ENCODE results near the gene BTBD9.

BTBD9 gene

GRCh38 chr6:38236631-38237030 lies 403.1 kb downstream of the BTBD9 start:
- no peak for DNase-seq (ENCODE audit: low spot score)

- DNase-seq (ENCODE audit: low spot score): no peak
Observed at GRCh38 chr6:38234934-38235682, 404.6 kb downstream of the BTBD9 start.

GRCh38 chr6:38234141-38234540 lies 405.6 kb downstream of the BTBD9 start:
- DNase-seq (ENCODE audit: low spot score): no peak

DNA sequence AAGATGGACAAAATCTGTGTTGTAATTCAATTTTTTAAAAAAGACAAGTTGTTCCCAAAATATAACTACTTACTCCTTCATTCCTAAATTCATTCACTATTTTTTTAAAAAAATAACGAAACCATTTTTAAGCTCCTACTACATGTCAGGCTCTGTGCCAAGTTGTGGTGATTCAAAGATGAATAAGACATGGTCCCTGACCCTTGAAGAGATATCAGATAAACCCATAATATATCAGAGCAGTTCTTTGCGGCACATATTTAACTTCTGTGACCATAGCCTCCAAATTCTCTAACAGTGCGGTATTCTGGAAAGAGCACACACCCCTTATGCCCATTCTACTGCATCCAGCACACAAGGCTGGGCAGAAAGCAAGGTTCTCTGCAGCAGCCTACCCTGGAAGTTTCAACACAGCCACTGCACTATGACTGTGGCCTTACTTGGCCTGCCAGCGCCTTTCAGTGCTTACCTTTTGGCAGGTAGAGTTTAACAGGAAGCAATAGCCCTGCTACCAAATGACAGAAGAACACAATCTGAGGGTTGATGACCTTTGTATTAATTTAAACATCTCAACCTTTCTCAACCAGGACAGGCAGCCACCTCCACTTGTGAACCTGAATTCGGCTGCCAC lies 406.5 kb downstream of the BTBD9 start:
- DNase-seq (ENCODE audit: low spot score): no peak

- no peak for DNase-seq (ENCODE audit: low spot score)
Observed at GRCh38 chr6:38225766-38226165, 414.0 kb downstream of the BTBD9 start.

- DNase-seq (ENCODE audit: low spot score): no peak
Observed at GRCh38 chr6:38221251-38221650, 418.5 kb downstream of the BTBD9 start.

DNA sequence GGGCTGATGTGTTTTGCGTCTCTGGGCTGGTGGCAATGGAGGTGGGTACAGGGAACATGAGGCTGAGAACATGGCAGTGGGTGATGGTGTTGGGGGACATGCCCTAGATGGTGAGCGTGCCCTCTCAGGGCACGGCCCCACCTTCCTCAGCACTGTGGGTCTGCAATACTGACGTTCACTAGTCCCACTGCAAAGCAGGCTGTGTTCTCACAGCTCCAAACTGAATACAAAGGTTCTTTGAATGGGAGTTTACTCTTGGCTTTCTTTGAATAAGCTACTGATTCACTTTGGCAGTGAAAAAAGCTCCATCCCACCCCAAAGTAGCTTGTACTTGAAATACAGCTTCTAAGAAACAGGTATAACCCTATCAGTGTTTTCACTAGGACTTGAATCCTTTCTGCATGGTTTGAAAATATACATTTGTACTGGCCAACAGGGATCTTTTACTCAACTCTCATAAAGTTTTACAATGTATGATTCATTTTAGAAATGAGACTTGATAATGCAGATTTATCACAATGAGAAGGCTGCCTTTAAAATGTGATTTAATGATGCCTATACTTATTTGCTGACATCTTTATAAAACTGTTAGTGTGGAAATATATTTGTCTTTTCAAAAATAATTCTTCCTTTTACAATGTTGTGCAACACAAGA lies 419.5 kb downstream of the BTBD9 start:
- DNase-seq (ENCODE audit: low spot score): no peak

DNA sequence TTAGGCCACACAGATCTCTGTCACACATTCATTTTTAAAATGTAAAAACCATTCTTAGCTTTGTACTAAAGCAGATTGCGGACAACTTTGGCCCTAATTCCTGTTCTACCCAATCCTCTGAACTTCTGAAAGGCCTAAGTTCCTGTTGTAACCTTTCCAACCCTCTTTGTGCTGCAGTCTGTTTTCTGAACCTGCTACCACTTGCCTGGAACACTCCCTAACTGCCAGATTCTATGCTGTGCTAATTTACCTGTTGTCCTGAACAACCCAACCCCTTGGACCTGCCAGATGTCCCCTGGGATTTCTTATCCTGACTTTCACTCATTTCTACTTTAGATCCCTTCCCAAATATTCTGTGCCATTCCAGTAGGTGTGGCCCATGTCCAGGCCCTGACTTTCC lies 421.5 kb downstream of the BTBD9 start:
- no peak for DNase-seq (ENCODE audit: low spot score)

DNA sequence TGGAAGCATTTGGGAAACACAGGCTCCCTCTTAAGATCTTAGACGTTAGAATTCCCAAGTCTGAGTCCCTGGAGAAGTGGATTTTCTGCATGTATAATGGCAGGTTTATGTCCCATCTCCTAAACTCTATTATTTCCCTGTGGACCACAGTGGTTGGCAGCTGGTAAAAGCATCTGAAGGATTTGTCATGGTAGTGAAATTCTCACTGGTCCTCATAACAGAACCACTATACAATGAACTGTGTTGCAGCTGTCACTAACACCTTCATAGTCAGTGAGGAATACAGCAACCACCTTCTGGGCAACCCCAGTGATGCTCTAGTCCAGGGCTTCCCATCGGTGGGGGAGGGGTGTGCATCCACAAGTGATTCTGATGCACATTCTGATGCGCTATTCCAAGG lies 423.3 kb downstream of the BTBD9 start:
- DNase-seq (ENCODE audit: low spot score): no peak

- no peak for DNase-seq (ENCODE audit: low spot score)
Observed at GRCh38 chr6:38215651-38216311, 423.9 kb downstream of the BTBD9 start.

DNA sequence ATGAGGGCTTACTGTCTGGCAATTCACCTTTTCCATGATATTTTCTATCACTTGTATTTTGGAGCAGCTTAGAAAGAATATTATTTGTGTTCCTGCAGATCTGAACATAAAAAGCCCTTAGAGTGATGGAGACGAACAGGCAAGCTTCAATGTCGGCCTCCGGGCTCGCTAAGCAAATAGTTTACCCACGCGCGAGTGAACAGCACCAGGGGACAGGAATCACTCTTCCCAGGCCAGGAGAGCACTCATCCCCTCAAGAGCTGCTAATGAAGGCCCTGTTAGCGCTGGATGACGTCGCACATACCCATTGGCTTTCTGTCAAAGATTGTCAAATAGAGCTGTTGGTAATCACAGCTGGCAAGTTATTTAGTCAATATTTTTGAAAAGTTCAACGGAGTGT lies 424.5 kb downstream of the BTBD9 start:
- no peak for DNase-seq (ENCODE audit: low spot score)

DNA sequence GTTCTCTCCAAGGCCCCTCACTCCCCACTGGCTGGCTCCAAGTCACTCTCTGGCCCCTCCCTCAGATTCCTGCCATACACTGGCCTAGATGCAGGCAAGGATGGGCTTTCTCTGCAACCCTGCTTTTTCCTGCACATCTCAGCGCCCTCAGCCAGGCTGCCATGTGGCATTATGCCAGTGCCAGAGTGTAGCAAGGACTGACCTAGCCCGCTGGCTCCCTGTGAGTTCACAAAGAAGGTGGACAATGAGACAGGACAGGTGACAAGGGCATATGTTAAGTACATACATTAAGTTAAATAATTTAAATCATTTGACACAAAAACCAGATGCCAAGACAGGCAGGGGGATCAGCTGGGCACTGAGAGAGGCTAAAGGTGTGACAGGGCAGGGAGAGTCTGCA lies 425.6 kb downstream of the BTBD9 start:
- no peak for DNase-seq (ENCODE audit: low spot score)

- DNase-seq (ENCODE audit: low spot score): no peak
Observed at GRCh38 chr6:38213251-38213658, 426.5 kb downstream of the BTBD9 start.

DNA sequence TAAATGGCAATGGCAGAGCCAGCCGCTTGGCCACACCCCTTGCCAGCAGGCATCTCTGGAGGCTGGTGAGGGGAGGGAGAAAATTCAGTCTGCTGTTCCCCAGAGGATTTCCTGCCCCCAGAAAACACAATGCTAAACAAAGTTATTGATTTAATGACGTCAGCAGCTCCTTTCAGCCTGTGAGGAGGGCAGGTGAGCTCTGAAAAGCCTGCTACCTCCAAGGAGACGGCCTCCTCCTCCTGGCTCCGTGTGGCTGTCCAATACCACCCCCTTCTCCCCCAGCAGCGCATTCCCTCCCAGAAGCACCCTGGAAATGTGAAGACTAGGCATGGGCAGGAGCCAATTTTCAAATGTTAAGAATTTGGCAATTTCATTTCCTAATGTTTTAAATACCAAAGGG lies 427.1 kb downstream of the BTBD9 start:
- DNase-seq (ENCODE audit: low spot score): no peak

GRCh38 chr6:38212116-38212515 lies 427.6 kb downstream of the BTBD9 start:
- no peak for DNase-seq (ENCODE audit: low spot score)

DNA sequence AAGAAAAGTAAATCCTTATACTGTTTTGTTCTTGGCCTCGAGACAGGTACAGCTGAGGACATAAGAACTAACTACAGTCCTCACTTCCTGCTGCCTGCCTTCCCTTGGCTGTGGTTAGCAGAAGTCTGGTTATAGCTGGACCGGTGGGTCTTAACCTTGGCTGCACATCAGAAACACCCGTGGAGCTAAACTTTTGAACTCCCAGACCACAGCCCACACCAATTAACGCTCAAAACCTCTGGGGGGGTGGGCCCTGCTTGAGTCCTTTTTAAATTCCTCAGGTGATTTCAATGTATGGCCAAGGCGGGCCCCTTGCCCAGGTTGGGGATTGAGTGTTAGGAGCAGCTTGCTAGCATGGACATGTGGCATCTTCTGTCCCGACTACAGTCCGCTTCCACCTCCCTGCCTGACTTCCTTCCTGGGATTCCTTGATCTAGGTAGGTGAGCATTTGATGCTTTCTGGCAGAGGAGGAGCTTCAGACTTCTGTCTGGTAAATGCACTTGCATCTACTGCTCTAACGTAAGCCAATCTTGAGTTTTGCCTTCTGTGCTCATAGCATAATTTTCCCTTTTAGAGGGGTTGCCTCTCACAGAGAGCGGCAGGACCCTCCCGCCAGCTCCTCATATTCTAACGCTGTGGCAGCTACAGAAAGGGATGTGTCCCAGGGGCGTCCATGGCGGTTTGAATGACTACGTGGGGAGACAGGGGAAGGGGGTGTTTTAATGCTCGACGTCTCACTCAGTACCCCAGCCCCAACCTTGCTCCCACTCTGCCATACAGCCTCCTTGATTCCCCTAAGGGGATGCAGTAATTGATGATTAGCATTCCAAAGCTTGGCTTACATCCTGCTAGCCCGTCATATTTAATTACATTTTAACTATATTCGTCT lies 430.1 kb downstream of the BTBD9 start:
- DNase-seq (ENCODE audit: low spot score): no peak

DNA sequence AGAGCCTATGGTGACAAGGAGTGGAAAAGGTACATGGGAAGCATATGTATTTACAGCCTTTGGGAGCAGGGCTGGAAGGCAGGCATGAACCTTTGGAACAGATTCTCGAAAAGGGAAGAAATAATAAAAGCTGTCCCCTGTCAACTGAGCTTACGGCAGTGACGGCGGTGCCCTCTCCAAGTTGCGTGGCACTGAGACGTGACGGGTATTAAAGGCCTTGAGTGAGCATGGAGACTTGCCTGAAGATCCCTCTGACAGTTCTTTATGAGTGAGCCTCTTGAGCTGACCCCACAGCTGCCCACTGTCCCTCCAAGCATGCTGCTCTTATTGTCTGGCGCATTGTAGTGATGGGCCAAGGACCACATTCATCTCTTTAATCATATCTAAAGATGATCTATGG lies 431.7 kb downstream of the BTBD9 start:
- DNase-seq (ENCODE audit: low spot score): no peak

DNA sequence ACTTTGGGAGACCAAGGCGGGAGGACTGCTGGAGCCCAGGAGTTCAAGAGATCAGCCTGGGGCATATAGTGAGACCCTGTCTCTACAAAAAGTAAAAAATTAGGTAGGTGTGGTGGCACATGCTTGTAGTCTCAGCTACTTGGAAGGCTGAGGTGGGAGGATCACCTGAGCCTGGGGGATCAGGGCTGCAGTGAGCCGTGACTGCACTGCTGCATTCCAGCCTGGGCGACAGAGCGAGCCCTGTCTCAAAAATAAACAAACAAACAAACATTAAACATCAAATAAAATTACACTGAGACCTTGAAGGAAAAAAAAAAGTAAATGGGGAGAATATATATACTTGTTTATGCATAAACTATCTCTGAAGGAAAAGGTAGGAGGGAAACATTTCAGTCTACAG lies 432.4 kb downstream of the BTBD9 start:
- DNase-seq (ENCODE audit: low spot score): no peak

DNA sequence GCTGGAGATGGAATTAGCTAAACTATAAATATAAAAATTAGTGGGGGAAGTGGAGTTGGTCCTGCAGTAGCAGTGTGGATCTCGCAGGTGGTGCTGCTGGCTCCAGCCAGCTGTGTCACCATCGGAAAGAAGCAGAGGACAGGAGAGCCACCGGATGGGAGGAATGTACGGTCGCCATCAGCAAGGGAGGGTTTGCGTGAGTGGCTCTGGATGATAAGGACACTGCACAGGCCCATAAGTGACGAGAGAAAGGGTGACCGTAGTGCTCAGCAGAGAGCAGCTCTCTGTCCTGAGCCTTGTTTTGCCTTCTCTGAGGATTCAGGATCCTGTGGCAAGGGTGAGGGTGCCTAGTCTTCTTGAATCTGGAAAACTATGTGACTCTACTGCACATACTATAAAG lies 441.5 kb downstream of the BTBD9 start:
- no peak for DNase-seq (ENCODE audit: low spot score)

- no peak for DNase-seq (ENCODE audit: low spot score)
Observed at GRCh38 chr6:38195113-38195635, 444.6 kb downstream of the BTBD9 start.

- no peak for DNase-seq (ENCODE audit: low spot score)
Observed at GRCh38 chr6:38194589-38194988, 445.1 kb downstream of the BTBD9 start.

DNA sequence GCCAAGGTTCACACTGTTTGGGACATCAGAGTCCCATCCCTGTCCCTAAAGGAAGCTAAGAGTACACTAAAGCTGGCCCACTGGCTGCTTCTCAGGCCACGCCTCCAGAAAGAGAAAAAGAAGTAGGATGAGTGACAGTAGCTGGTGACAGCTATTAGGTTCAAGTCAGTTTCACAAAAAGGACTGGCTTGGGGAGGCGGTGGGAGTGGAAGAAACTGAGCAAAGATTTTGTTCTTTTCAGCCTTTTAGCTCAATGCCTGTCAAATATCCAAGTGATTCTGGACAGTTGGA lies 445.5 kb downstream of the BTBD9 start:
- DNase-seq (ENCODE audit: low spot score): no peak

Data from hematopoietic multipotent progenitor cell treated with erythropoietin and hydrocortisone succinate and interleukin-3 and kit ligand, for 17 days (in vitro differentiated cells).